Astrocyte (in vitro differentiated cells and primary cell): Measurements from ENCODE around the gene CDH18.

Experiments used
- CTCF ChIP-seq: IDR thresholded peaks from 2 replicates; pipeline ENCODE4 v1.5.1; 2011; ENCODE audit warnings: low read depth, mild to moderate bottlenecking, inconsistent platforms, low read length, moderate library complexity; ENCODE audit not compliant: insufficient read depth
- EZH2 ChIP-seq: IDR thresholded peaks from 2 replicates; pipeline ENCODE4 v1.6.1; 2012; ENCODE audit warnings: mild to moderate bottlenecking, low read length, inconsistent platforms; ENCODE audit not compliant: insufficient read depth

GRCh38 chr5:19568004-19568403 is 420.0 kb downstream of the CDH18 start:
- TF ChIP-seq CTCF (no peak), EZH2 (no peak)
